Colon (tissue), 2 donors: ENCODE measurements around the gene SPTSSB.

Experiments
- FAIRE-seq: peaks from 2 replicates; lab custom pipeline; 2012; peaks lifted over from hg19 to GRCh38; lab: Jason Lieb, UNC
- donor health status: control.
- donor health status: control.

Gene SPTSSB

DNA sequence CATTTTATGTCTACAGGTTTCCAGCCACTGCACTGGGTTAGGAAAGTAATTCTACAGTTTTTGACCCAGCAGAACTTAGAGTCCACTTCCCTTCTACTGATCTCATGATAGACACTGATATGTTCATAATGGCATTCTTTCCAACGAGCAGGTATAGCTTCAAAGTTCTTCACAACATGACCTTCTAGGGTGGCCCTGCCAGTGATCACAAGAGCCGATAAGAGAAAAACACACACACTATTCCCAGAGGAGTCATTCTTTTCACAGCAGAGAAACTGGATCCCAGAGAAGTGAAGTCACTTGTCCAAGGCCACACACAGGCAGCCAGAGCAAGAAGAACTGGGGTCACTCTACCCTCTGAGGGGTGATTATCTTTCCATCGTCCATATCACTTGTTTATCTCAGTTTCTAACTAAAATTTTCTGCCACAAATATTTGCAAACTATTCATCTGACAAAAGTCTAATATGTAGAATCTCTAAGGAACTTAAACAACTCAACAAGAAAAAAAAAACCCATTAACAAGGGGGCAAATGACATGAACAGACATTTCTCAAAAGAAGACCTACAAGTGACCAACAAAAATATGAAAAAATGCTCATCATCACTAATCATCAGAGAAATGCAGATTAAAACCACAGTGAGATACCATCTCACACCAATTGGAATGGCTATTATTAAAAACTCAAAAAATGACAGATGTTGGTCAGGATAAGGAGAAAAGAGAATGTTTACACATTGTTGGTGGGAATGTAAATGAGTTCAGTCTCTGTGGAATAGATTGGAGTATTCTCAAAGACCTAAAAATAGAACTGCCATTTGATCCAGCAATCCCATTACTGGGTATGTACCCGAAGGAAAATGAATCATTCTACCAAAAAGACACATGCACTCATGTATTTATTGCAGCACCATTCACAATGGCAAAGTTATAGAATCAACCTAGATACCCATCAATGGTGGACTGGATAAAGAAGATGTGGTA lies 31.5 kb downstream of the SPTSSB start:
- FAIRE-seq = no peak

GRCh38 chr3:161337311-161337710 lies 34.0 kb downstream of the SPTSSB start:
- no peak for FAIRE-seq

DNA sequence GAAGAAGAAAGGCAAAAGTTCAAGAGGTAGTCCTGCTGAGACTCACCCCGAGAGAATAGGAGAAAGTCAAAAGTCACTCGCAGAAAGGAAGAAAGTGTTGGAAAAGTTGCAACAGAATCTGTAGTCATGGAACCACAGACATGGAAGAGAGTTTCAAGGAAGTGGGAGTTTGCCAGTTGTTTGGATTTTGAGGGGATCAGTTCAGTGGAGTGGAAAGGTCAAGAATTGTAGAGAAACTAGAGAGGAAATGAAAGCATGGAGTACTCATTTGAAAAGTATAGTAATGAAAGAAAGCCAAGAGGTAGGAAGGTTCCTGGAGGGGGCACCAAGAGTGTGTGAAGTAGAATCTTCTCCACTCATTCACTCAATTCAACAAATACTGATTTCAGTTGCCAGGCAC lies 34.7 kb downstream of the SPTSSB start:
- no peak for FAIRE-seq

- FAIRE-seq = no peak
Measured at GRCh38 chr3:161333696-161334095, 37.6 kb downstream of the SPTSSB start.

DNA sequence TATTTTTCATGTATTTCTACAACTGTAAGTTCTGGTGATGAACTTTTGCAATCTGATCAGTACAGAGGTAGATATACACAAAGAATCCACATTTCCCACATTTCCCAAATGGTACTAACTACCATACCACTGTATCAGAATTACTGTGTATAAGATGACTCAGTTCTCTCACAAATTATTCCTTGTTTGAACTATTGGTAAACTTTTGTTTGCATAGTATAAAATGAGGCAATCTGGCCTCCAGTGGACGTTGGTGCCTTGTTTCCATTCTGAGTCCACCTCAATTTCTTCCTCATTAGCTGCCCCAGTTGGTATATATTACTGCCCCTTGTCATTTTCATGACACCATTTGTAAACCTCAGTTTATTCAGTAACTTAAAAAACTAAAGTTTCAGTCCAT lies 38.5 kb downstream of the SPTSSB start:
- FAIRE-seq = no peak

- FAIRE-seq = no peak
Measured at GRCh38 chr3:161325059-161325458, 46.3 kb downstream of the SPTSSB start.

DNA sequence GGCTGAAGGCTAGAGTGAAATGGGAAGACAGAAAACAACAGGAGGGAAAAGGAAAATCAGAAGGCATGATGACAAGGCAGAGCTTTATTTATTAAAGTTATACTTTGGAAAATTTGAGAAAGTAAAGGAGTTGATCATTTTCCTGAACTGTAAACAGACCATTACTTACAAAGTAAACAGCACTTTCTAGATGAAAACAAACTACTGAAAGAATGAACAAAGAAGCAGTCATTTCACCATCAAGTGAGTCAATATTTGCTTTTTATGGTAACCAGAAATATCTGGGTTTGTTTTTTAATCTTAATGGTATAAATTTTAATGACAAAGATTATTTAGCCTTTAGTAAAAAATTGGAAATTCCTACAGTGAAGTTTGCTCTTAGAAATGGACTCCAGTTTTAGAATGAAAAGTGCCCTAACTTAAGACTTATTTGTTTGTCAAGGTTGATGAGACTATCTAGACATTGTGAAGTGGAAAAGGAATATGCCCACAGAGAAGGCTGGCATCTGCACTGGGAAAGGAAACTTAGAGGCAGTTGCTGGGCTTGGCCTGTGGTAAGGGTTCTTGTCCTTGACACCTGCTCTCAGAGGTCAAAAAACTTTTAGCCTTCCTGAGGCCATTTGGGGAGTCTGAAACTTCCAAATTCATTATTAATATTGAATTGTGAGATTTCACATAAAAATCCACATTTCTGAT lies 47.2 kb downstream of the SPTSSB start:
- FAIRE-seq = no peak

DNA sequence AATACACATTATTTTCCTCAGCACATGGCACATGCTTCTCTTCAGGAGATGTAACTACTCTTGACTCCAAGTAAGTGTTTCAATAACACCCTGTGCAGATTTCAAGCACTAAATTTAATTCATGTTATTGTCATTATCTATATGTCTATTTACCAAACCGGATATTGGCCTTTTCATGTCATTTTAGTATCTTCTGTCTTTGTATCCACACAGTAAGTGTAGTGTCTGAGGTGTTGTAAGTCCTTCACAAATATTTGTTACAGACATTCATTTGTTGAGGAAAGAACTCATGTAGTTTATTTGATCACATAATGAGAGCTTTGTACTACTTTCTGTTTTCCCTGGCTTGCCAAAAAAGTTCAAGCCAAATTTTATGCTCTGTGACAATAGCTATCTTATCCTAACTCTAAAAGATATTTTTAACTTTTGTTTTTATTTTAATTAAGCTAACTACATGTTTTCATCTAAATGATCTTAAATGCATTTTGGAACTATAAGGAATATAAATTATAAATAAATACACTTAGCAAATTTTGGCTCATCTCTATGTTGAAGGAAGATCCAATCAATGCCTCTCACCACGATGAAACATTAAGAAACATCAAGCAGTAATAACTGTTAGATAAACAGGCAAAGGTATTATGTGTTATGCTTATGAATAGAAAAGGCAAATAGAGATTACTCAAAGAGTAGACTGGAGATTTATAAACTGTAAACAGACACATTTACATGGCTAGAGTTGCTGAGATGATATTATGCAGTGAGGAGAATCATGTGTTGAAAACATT lies 48.3 kb downstream of the SPTSSB start:
- no peak for FAIRE-seq

DNA sequence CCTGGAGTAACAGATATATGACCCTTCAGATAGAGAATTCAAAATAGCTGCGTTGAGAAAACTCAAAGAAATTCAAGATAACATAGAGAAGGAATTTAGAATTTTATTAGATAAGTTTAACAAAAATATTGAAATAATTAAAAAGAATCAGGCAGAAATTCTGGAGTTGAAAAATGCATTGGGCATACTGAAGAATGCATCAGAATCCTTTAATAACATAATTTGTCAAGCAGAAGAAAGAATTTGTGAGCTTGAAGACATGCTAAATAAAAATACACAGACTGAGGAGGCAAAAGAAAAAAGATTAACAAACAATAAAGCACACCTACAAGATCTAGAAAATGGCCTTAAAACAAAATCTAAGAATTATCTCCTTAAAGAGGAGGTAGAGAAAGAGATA lies 50.5 kb downstream of the SPTSSB start:
- FAIRE-seq = no peak

DNA sequence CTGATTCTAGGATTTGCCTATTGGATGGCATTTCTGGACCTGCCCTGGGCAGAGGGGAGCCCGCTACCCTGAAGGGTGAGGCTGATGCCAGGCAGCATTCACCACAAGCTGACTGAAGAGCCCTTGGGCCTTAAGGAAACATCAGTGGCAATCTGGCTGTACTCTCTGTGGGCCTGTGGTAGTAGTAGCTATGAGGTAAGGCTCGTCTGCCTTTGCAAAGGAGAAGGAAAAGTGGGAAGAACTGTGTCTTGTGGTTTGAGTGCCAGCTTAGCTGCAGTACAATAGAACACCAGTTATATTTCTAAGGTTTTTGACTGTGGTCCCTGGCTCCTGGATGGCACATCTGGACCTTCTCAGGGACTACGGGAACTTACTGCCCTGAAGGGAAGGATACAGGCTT lies 51.5 kb downstream of the SPTSSB start:
- no peak for FAIRE-seq

DNA sequence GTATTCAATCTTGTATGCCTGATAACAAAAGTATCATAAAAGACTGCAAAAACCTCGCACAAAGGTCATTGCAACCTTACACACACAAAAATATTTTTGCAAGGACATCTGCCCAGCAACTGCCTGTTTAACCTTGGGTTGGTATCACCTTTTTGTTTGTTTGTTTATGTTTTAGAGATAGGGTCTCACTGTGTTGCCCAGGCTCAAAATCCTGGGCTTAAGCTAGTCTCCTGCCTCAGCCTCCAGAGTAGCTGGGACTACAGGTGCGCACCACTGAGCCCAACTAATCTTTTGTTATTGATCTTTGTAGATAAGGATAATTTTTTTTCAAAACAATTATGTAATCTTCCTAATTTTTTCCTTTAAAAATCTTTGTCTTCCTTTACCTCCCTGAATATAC lies 54.2 kb downstream of the SPTSSB start:
- no peak for FAIRE-seq

- FAIRE-seq = no peak
Measured at GRCh38 chr3:161316006-161316689, 55.2 kb downstream of the SPTSSB start.

DNA sequence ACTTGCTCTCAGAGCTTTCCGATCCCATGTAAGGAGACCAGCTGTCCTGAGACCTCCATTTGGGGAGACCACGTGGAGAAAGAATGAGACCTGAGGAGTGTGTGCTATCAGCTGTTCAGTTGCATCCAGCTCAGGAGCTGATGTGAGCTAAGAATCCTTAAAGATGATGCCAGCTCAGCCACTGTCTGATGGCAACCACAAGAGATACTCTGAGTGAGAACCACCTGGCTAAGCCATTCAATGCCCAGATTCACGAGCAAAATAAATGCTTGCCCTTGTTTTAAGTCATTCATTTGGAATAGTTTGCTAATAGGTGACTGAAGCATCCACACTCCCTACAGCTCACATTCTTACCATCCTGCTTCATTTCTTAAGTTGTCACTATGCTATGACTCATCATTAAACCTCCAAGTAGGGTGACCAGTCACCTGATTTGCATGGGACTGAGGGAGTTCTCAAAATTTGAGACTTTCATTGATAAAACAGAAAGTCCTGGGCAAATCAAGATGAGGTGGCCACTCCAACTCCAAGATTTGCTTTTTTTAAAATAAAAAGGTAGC lies 56.4 kb downstream of the SPTSSB start:
- no peak for FAIRE-seq

- FAIRE-seq = no peak
Measured at GRCh38 chr3:161310649-161311423, 60.5 kb downstream of the SPTSSB start.

DNA sequence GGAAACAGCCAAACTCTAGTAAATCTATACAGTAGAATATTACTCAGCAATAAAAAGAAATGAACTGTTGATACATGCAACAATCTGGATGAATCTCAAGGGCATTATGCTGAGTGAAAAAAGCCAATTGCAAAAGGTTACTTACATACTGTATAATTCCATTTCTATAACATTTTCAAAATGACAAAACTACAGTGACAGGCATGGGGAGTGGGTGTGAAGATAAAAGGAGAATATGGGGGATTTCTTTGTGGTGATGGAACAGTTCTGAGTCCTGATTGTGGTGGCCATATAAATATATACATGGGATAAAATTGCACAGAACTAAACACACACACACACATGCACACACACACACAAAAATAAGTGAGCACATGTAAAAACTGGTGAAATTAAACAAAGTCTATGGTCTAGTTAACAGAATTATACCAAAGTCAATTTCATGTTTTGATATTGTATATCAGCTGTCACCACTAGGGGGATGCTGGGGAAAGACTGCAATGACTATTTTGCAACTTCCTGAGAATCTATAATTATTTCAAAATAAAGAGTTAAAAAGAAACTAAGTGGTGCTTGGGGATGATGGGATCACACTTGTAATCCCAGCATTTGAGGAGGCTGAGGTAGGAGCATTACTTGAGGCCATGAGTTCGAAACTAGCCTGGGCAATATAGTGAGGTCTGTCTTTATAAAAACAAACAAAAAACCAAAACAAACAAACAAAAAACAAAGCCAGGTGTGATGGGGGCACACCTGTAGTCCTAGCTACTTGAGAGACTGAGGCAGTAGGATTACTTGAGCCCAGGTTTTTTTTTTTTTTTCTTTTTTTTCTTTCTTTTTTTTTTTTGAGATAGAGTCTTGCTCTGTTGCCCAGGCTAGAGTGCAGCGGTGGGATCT lies 66.0 kb downstream of the SPTSSB start:
- no peak for FAIRE-seq

DNA sequence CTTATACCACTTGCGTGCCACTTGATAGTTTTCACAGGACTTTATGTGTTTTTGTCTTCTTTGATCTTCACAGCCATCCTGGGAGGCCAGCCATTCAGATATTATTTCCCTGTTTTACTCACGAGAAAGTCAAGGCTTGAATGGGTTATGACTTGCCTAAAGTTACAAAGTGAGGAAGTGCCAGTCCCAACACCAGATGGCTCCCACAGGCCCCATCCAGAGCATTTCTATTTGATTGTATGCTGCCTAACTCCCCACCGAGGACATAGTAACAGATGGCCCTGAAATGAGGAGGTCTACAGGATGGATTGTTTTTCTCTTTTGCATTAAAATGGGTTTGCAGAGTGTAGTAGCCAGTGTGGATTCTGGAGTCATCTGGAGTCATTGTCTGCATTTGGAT lies 74.5 kb downstream of the SPTSSB start:
- FAIRE-seq = no peak

DNA sequence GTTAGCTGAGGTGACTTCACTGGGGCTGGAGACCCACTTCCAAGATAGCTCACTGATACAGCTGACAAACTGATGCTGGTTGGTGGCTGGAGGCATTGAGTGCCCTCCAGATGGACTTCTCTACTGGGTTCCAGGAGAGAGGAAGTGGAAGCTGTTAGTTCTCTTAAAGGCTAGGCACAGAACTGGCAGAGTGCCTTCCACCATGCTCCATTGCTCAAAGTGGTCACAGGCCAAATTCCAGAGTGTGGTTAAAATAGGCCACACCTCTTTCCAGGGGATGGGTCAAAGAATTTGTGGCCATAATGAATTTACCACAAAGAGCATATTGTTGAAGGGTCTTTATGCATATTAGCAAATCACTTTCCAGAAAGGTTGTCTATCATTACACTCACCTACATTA lies 76.0 kb downstream of the SPTSSB start:
- FAIRE-seq = no peak
